ENCODE results near the gene MAPK8.

DNA sequence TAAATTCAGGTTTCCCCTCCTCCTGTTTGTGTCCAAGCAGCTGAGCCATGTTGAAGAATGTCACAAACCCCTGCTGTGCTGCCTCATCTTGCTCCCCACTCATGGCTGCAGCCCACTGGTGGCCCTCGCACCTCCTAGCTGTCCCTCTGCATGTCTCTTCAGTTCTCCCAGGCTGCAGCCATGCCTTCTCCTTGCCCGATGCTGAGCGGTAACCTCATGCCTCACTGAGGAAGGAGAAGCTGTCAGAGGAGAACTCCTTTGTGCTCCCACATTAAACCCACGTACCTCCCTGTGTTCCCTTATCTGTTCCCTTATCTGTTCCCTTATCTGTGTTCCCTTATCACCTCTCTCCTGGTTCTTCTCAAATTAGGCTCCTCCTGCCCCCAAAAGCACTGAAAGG lies 21.7 kb upstream of the MAPK8 start:
- no peak for TF ChIP-seq GLIS2 (tag by site-specific recombination; IDR thresholded peaks at IDR 0.05)
- TF ChIP-seq, protein P1, sequence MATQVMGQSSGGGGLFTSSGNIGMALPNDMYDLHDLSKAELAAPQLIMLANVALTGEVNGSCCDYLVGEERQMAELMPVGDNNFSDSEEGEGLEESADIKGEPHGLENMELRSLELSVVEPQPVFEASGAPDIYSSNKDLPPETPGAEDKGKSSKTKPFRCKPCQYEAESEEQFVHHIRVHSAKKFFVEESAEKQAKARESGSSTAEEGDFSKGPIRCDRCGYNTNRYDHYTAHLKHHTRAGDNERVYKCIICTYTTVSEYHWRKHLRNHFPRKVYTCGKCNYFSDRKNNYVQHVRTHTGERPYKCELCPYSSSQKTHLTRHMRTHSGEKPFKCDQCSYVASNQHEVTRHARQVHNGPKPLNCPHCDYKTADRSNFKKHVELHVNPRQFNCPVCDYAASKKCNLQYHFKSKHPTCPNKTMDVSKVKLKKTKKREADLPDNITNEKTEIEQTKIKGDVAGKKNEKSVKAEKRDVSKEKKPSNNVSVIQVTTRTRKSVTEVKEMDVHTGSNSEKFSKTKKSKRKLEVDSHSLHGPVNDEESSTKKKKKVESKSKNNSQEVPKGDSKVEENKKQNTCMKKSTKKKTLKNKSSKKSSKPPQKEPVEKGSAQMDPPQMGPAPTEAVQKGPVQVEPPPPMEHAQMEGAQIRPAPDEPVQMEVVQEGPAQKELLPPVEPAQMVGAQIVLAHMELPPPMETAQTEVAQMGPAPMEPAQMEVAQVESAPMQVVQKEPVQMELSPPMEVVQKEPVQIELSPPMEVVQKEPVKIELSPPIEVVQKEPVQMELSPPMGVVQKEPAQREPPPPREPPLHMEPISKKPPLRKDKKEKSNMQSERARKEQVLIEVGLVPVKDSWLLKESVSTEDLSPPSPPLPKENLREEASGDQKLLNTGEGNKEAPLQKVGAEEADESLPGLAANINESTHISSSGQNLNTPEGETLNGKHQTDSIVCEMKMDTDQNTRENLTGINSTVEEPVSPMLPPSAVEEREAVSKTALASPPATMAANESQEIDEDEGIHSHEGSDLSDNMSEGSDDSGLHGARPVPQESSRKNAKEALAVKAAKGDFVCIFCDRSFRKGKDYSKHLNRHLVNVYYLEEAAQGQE (tag by site-specific recombination; IDR thresholded peaks at IDR 0.05) = no peak
- TF ChIP-seq, protein P2, sequence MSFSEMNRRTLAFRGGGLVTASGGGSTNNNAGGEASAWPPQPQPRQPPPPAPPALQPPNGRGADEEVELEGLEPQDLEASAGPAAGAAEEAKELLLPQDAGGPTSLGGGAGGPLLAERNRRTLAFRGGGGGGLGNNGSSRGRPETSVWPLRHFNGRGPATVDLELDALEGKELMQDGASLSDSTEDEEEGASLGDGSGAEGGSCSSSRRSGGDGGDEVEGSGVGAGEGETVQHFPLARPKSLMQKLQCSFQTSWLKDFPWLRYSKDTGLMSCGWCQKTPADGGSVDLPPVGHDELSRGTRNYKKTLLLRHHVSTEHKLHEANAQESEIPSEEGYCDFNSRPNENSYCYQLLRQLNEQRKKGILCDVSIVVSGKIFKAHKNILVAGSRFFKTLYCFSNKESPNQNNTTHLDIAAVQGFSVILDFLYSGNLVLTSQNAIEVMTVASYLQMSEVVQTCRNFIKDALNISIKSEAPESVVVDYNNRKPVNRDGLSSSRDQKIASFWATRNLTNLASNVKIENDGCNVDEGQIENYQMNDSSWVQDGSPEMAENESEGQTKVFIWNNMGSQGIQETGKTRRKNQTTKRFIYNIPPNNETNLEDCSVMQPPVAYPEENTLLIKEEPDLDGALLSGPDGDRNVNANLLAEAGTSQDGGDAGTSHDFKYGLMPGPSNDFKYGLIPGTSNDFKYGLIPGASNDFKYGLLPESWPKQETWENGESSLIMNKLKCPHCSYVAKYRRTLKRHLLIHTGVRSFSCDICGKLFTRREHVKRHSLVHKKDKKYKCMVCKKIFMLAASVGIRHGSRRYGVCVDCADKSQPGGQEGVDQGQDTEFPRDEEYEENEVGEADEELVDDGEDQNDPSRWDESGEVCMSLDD (tag by site-specific recombination; IDR thresholded peaks at IDR 0.05) = no peak
- TF ChIP-seq, protein P3, sequence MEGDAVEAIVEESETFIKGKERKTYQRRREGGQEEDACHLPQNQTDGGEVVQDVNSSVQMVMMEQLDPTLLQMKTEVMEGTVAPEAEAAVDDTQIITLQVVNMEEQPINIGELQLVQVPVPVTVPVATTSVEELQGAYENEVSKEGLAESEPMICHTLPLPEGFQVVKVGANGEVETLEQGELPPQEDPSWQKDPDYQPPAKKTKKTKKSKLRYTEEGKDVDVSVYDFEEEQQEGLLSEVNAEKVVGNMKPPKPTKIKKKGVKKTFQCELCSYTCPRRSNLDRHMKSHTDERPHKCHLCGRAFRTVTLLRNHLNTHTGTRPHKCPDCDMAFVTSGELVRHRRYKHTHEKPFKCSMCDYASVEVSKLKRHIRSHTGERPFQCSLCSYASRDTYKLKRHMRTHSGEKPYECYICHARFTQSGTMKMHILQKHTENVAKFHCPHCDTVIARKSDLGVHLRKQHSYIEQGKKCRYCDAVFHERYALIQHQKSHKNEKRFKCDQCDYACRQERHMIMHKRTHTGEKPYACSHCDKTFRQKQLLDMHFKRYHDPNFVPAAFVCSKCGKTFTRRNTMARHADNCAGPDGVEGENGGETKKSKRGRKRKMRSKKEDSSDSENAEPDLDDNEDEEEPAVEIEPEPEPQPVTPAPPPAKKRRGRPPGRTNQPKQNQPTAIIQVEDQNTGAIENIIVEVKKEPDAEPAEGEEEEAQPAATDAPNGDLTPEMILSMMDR (tag by site-specific recombination; IDR thresholded peaks at IDR 0.05) = no peak
- TF ChIP-seq, protein P4, sequence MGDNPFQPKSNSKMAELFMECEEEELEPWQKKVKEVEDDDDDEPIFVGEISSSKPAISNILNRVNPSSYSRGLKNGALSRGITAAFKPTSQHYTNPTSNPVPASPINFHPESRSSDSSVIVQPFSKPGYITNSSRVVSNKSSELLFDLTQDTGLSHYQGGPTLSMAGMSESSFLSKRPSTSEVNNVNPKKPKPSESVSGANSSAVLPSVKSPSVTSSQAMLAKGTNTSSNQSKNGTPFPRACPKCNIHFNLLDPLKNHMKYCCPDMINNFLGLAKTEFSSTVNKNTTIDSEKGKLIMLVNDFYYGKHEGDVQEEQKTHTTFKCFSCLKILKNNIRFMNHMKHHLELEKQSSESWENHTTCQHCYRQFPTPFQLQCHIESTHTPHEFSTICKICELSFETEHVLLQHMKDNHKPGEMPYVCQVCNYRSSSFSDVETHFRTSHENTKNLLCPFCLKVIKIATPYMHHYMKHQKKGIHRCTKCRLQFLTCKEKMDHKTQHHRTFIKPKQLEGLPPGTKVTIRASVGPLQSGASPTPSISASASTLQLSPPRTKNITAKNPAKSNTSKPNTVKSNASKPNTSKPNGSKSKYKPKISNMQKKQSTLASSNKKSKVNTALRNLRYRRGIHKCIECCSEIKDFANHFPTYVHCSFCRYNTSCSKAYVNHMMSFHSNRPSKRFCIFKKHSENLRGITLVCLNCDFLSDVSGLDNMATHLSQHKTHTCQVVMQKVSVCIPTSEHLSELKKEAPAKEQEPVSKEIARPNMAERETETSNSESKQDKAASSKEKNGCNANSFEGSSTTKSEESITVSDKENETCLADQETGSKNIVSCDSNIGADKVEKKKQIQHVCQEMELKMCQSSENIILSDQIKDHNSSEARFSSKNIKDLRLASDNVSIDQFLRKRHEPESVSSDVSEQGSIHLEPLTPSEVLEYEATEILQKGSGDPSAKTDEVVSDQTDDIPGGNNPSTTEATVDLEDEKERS (tag by site-specific recombination; IDR thresholded peaks at IDR 0.05) = no peak

Measured in HEK293 (cell line).